K562 (cell line): ENCODE results near the gene SYT17. TPM values are rescaled to one million over a fixed set of nuclear protein-coding genes. Genes with fewer than 3 reads are reported as not detected.

ENCODE experiments used
- ARID1B ChIP-seq: fragments of 450-650 bp; IDR thresholded peaks from 2 replicates; pipeline ENCODE4 v1.6.1; 2016; ENCODE audit warnings: antibody characterized with exemption, mild to moderate bottlenecking, inconsistent platforms
- CC2D1A ChIP-seq: fragments of 450-650 bp; IDR thresholded peaks from 2 replicates; pipeline ENCODE4 v1.6.1; 2017; ENCODE audit warnings: mild to moderate bottlenecking
- E2F6 ChIP-seq, 2 experiments: IDR thresholded peaks; 2 replicates each; pipeline ENCODE4 v1.6.1; 2011; ENCODE audit warnings: borderline replicate concordance in 1 of 2, control low read depth in 1 of 2, low read depth in 1 of 2, low read length in 1 of 2, mild to moderate bottlenecking in 1 of 2, mixed read lengths in 1 of 2, moderate library complexity in 1 of 2; ENCODE audit not compliant: insufficient read depth in 1 of 2, insufficient read length in 1 of 2, poor library complexity in 1 of 2, severe bottlenecking in 1 of 2; ENCODE audit errors: extremely low read depth in 1 of 2
- ELF4 ChIP-seq: fragments of 450-650 bp; formaldehyde crosslinking; IDR thresholded peaks from 2 replicates; pipeline ENCODE4 v1.4.0; 2022; ENCODE audit warnings: missing genetic modification characterization
- GABPA ChIP-seq: fragments of 200-800 bp; sonication (Bioruptor generic); conservative IDR thresholded peaks from 2 replicates; pipeline ENCODE4 v1.6.1; 2016; ENCODE audit warnings: low read depth, missing genetic modification characterization, missing compliant biosample characterization
- HIVEP1 ChIP-seq: fragments of 250-450 bp; sonication (Bioruptor Pico); IDR thresholded peaks from 2 replicates; pipeline ENCODE4 v1.4.0; 2020; ENCODE audit warnings: mild to moderate bottlenecking
- JUN ChIP-seq, 2 experiments: sonication (generic) in 1 of 2; formaldehyde crosslinking in 1 of 2; IDR thresholded peaks; 2 replicates each; pipeline versions ENCODE4 v1.6.1 to v1.8.0; 2012 to 2022; ENCODE audit warnings: borderline replicate concordance in 2 of 2, mild to moderate bottlenecking in 2 of 2, improper control_type of control experiment in 1 of 2, low read depth in 1 of 2, low read length in 1 of 2, missing genetic modification reagents in 1 of 2
- LCOR ChIP-seq: sonication (generic); formaldehyde crosslinking; IDR thresholded peaks from 2 replicates; pipeline ENCODE4 v1.8.0; 2022; ENCODE audit warnings: mild to moderate bottlenecking, missing genetic modification reagents
- MAFF ChIP-seq: IDR thresholded peaks from 2 replicates; pipeline ENCODE4 v1.6.1; 2012; ENCODE audit warnings: low read length, improper control_type of control experiment
- MECOM ChIP-seq: fragments of 250-450 bp; sonication (Bioruptor Pico); IDR thresholded peaks from 2 replicates; pipeline ENCODE4 v1.8.0; 2022; ENCODE audit warnings: inconsistent platforms
- MTA1 ChIP-seq: fragments of 450-650 bp; IDR thresholded peaks from 2 replicates; pipeline ENCODE4 v1.6.1; 2017; ENCODE audit warnings: borderline replicate concordance
- PTRF ChIP-seq: fragments of 450-650 bp; IDR thresholded peaks from 2 replicates; pipeline ENCODE4 v1.6.1; 2016; ENCODE audit warnings: mild to moderate bottlenecking, missing genetic modification characterization, missing compliant biosample characterization
- SMAD4 ChIP-seq: fragments of 250-450 bp; sonication (Bioruptor Pico); conservative IDR thresholded peaks from 2 replicates; pipeline ENCODE4 v1.8.0; 2021; ENCODE audit warnings: inconsistent platforms, mild to moderate bottlenecking, moderate library complexity
- SPI1 ChIP-seq: IDR thresholded peaks from 2 replicates; pipeline ENCODE4 v1.6.1; 2011; ENCODE audit warnings: low read depth, low read length, control low read depth, borderline replicate concordance
- TOE1 ChIP-seq, 2 experiments: fragments of 450-650 bp in 1 of 2; sonication (generic) in 1 of 2; formaldehyde crosslinking in 1 of 2; IDR thresholded peaks; 2 replicates each; pipeline versions ENCODE4 v1.7.1 to v1.8.0; 2016 to 2022; ENCODE audit warnings: borderline replicate concordance in 2 of 2, mild to moderate bottlenecking in 2 of 2, antibody characterized with exemption in 1 of 2, inconsistent platforms in 1 of 2, low read depth in 1 of 2, missing genetic modification reagents in 1 of 2, moderate library complexity in 1 of 2
- VEZF1 ChIP-seq: fragments of 200-800 bp; sonication (Bioruptor generic); IDR thresholded peaks from 2 replicates; pipeline ENCODE4 v1.6.1; 2017; ENCODE audit warnings: missing genetic modification characterization, missing compliant biosample characterization
- ZNF212 ChIP-seq: fragments of 450-650 bp; formaldehyde crosslinking; IDR thresholded peaks from 2 replicates; pipeline ENCODE4 v1.4.0; 2020; ENCODE audit warnings: mild to moderate bottlenecking
- ZNF584 ChIP-seq: fragments of 200-800 bp; sonication (Bioruptor generic); IDR thresholded peaks from 2 replicates; pipeline ENCODE4 v1.6.1; 2016; ENCODE audit warnings: low read depth, mild to moderate bottlenecking, missing genetic modification characterization, missing compliant biosample characterization
- ZNF79 ChIP-seq: fragments of 250-450 bp; sonication (Bioruptor Pico); IDR thresholded peaks from 2 replicates; pipeline ENCODE4 v1.4.0; 2020; ENCODE audit warnings: low read depth, mild to moderate bottlenecking, moderate library complexity
- polyA plus RNA-seq, 8 experiments: library from polyadenylated mRNA; depleted of rRNA in 4 of 8; stranded (reverse) in 5 of 8; unstranded in 3 of 8; fragments of >200 nt; fragmentation: Nextera tagmentation in 2 of 8; fragmentation: Illumina TruSeq in 1 of 8; extraction: Ambion mirVana in 2 of 8; extraction: Trizol in 1 of 8; gene quantifications; 2 replicates each; pipeline versions ENCODE4 v1.2.1 to v1.2.3, GENCODE V29; 2011 to 2014; ENCODE audit warnings: inconsistent platforms in 1 of 8, missing spikeins in 1 of 8
- total RNA-seq, 7 experiments: library from RNA; depleted of rRNA in 6 of 7; stranded (reverse); fragments of >200 nt in 6 of 7; fragmentation: Illumina TruSeq in 2 of 7; extraction: Trizol in 2 of 7; gene quantifications; 2 replicates each; pipeline versions ENCODE4 v1.2.1 to v1.2.3, GENCODE V29; 2011 to 2021; ENCODE audit warnings: low replicate concordance in 1 of 7

Gene SYT17
- total and polyA plus RNA-seq, 9 of the 15 experiments (the other 6 are each of a cell fraction or from before 2014, with no cell fraction given), result not detected

- TF ChIP-seq SMAD4 (CRISPR knock-in tag), result peak; percentile 30; the same call in 1 of the 2 replicates
- 0 out of 2 replicates have a peak, but pooled peaks have one; percentile 17 for TF ChIP-seq ZNF584 (CRISPR knock-in tag)
- no peak for TF ChIP-seq TOE1 (IDR thresholded peaks at IDR 0.05; ENCODE audit: borderline replicate concordance)
- TF ChIP-seq TOE1 (CRISPR knock-in tag; IDR thresholded peaks at IDR 0.05; ENCODE audit: borderline replicate concordance, low read depth), result no peak
- peak; percentile 48; the same call in 1 of the 2 replicates for TF ChIP-seq SPI1
- TF ChIP-seq CC2D1A, result no peak
- no peak for TF ChIP-seq ZNF79 (CRISPR knock-in tag)
- no peak for TF ChIP-seq ZNF212 (CRISPR knock-in tag)
- TF ChIP-seq E2F6 (IDR thresholded peaks at IDR 0.05; ENCODE audit: borderline replicate concordance in 1 of 2, extremely low read depth in 1 of 2, insufficient read depth in 1 of 2, insufficient read length in 1 of 2, low read depth in 1 of 2, low read length in 1 of 2, poor library complexity in 1 of 2, severe bottlenecking in 1 of 2), result peak in 1 of 2 experiments; percentile 17
- TF ChIP-seq JUN (IDR thresholded peaks at IDR 0.05; ENCODE audit: borderline replicate concordance, low read depth, low read length), result 0 out of 2 replicates have a peak, but pooled peaks have one; percentile 10
- no peak for TF ChIP-seq JUN (CRISPR knock-in tag; IDR thresholded peaks at IDR 0.05; ENCODE audit: borderline replicate concordance)
- TF ChIP-seq VEZF1 (CRISPR knock-in tag), result peak; percentile 30; the same call in 1 of the 2 replicates
- TF ChIP-seq GABPA (tag), result peak; percentile 31; the same call in 1 of the 2 replicates
- no peak for TF ChIP-seq PTRF (tag)
- TF ChIP-seq ELF4, result no peak
- no peak for TF ChIP-seq MTA1
- TF ChIP-seq LCOR, result no peak
- no peak for TF ChIP-seq MAFF
- TF ChIP-seq ARID1B, result peak; percentile 16; the same call in 1 of the 2 replicates
- TF ChIP-seq HIVEP1 (CRISPR knock-in tag), result no peak
- no peak for TF ChIP-seq MECOM
Measured at GRCh38 chr16:19130852-19131824, 36.9 kb upstream of the SYT17 start (continued).
